Stimulated activated memory B cell treated with anti-CD40 and anti-IgM and Interleukin-4, amounts not matched to agents 10 μg/mL and 1 μg/mL and 100 μg/mL, for 72 hours (primary cell): ENCODE results near the gene NPIPB9.
"Not testable (repeated sequence)": the region's sequence is repeated elsewhere in the genome, so short reads cannot be mapped to it uniquely, and the experiment has no call there.

Experiments
- ATAC-seq: fragments of 150-1000 bp; cut with Tn5 transposase; 2 replicates; pipeline ENCODE4 v1.10.0; 2021
- H3K27ac Mint-ChIP-seq: one replicate; pipeline ENCODE4 v1.8.0; 2022; ENCODE audit warnings: mild to moderate bottlenecking, mixed read lengths
- H3K27me3 Mint-ChIP-seq: one replicate; pipeline ENCODE4 v1.8.0; 2022; ENCODE audit warnings: mixed read lengths
- H3K36me3 Mint-ChIP-seq: one replicate; pipeline ENCODE4 v1.8.0; 2022; ENCODE audit warnings: mixed read lengths
- H3K4me1 Mint-ChIP-seq: one replicate; pipeline ENCODE4 v1.8.0; 2022; ENCODE audit warnings: mixed read lengths
- H3K4me3 Mint-ChIP-seq: one replicate; pipeline ENCODE4 v1.8.0; 2022; ENCODE audit warnings: mild to moderate bottlenecking, moderate library complexity, mixed read lengths
- H3K9me3 Mint-ChIP-seq: one replicate; pipeline ENCODE4 v1.8.0; 2022; ENCODE audit warnings: mixed read lengths

NPIPB9 gene

DNA sequence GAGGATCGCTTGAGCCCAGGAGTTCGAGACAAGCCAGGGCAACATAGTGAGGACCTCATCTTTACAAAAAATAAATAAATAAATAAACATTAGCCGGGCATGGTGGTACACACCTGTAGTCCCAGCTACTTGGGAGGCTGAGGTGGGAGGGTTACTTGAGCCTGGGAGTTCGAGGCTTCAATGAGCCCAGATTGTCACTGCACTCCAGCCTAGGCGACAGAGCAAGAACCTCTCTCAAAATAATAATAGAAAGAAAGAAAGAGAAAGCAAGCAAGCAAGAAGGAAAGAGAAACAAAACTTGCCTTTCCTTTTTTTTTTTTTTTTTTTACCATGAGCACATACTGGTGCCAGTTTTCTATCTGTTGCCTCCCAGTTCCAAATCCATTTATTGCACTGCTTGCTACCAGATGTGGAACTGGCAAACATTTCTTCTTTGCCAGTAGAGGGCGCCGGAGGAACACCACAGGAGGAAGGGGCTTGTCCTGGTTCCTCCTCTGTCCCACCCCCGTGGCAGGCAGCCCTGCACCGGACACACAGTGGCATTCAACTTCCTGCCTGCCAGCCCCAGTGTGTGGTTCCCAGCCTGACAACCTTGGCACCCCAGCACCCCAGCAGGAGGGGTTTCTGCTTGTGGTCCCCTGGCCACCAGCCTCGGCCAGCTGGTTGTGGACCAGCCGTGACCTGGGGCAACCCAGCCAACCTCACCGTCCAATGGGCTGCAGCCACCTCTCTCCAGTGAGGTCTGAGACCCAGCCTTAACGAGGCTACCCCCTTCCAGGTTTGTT is 50.8 kb downstream of the NPIPB9 start:
- H3K36me3 Mint-ChIP-seq, result not testable (repeated sequence)
- H3K4me3 Mint-ChIP-seq, result peak overlapping the region; percentile 74
- peak; percentile 97 for ATAC-seq

DNA sequence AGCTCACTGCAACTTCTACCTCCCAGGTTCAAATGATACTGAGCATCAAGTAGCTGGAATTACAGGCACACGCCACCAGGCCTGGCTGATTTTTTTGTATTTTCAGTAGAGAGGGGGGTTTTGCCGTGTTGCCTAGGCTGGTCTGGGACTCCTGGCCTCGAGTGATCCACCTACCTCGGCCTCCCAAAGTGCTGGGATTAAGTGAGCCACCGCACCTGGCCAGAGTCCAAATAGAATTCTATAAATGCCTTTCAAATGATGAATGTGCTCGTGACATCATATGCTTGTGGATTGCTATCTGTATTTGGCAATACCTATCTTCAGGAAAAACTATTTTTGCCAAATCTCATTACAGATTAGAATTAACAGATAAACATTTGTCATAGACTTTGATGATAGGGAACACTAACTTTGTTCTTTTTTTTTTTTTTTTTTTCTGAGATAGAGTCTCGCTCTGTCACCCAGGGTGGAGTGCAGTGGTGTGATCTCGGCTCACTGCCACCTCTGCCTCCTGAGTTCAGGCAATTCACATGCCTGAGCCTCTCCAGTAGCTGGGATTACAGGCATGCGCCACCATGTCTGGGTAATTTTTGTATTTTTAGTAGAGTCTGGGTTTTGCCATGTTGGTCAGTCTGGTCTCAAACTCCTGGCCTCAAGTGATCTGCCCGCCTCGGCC is 56.0 kb downstream of the NPIPB9 start:
- H3K36me3 Mint-ChIP-seq, H3K4me1 Mint-ChIP-seq, ATAC-seq, H3K4me3 Mint-ChIP-seq, H3K27me3 Mint-ChIP-seq, H3K27ac Mint-ChIP-seq, H3K9me3 Mint-ChIP-seq: not testable (repeated sequence)

More for the DNA sequence above, 50.8 kb downstream of the NPIPB9 start:
- H3K27me3 Mint-ChIP-seq, H3K4me1 Mint-ChIP-seq, H3K9me3 Mint-ChIP-seq, H3K27ac Mint-ChIP-seq: not testable (repeated sequence)

DNA sequence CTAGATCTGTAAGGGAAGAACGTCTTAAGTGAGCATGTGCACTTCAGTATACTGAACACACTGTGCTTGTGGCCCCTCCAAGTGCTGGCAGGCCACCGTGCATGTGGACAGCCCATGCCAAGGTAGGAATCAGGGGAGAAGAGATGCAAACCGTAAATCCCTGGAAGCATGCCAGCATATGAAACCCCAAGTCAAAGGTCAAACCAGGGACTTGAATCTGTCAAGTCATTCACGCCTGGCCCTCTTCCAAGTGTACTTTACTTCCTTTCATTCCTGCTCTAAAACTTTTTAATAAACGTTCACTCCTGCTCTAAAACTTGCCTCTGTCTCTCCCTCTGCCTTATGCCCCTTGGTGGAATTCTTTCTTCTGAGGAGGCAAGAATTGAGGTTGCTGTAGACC is 68.4 kb downstream of the NPIPB9 start:
- Mint-ChIP-seq H3K36me3 (peaks cover 17% of the 10 kb centered on the region), H3K9me3 (no peaks in the 10 kb centered on the region), H3K27ac (no peak overlapping the region), H3K4me1 (peaks cover 19% of the 10 kb centered on the region), H3K27me3 (no peaks in the 10 kb centered on the region), H3K4me3 (no peak overlapping the region)
- ATAC-seq, result no peak

DNA sequence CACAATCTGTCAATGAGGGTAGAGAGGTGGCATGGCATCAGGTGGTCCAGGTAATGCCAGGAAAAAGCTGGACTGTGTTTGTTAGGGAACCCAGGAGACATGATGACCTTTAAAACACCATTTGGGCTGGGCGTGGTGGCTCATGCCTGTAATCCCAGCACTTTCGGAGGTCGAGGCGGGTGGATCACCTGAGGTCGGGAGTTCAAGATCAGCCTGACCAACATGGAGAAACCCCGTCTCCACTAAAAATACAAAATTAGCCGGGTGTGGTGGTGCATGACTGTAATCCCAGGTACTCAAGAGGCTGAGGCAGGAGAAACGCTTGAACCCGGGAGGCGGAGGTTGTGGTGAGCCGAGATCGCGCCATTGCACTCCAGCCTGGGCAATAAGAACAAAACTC is 69.0 kb downstream of the NPIPB9 start:
- not testable (repeated sequence) for H3K27me3 Mint-ChIP-seq, H3K9me3 Mint-ChIP-seq, H3K27ac Mint-ChIP-seq, ATAC-seq, H3K4me3 Mint-ChIP-seq
- H3K36me3 Mint-ChIP-seq, result peaks cover 21% of the 10 kb centered on the region
- H3K4me1 Mint-ChIP-seq, result peaks cover 24% of the 10 kb centered on the region

DNA sequence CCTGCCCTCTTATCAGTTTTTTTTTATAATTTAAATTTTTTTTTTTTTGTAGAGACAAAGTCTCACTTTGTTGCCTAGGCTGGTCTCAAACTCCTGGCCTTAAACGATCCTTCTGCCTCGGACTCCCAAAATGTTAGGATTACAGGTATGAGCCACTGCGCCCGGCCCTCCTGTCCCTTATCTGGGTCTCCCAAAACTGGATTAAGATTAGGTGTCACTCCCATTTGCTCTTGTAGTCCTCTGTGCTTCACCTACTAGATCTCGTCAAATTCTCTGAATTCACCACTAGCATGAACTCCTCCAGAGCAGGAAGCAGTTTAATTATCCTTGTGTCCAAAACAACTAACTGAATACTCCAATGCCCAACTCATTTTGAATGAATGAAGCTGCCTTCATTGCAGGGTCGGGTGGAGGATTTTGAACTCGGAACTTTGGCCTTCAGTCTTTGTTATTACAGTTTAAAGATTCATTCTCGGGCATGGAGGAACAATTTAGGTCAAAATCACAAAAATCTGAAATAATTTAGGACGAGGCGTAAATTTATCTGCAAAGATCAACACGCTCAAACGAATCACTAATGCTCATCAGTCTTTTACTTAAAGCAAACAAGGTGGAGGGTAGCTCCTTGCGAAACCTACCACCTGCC is 70.4 kb downstream of the NPIPB9 start:
- H3K36me3 Mint-ChIP-seq, result peaks cover 27% of the 10 kb centered on the region
- H3K4me1 Mint-ChIP-seq, result peaks cover 37% of the 10 kb centered on the region
- peak overlapping the region; percentile 97 for H3K27ac Mint-ChIP-seq
- no peaks in the 10 kb centered on the region for H3K27me3 Mint-ChIP-seq
- H3K4me3 Mint-ChIP-seq, result peak overlapping the region; percentile 99
- H3K9me3 Mint-ChIP-seq, result no peaks in the 10 kb centered on the region
- ATAC-seq, result no peak
